Right lung (tissue), 5 donors: ENCODE results near the gene SLIT2. TPM values are rescaled to one million over a fixed set of nuclear protein-coding genes. Genes with fewer than 3 reads are reported as not detected.

Experiments
- DNase-seq, 2 donors: peaks; one replicate each; pipeline ENCODE4 v3.0.0-alpha.2; 2013
- polyA plus RNA-seq, 5 donors: library from polyadenylated mRNA; unstranded; fragments of 120-200 nt; gene quantifications; one replicate each; pipeline versions ENCODE4 v1.2.1 to v1.2.3, GENCODE V29; 2013; ENCODE audit warnings: inconsistent platforms in 1 of 5, low replicate concordance in 1 of 5; ENCODE audit not compliant: insufficient read length in 5 of 5, insufficient read depth in 1 of 5

Gene SLIT2
- polyA plus RNA-seq, 5 donors, result 112 to 171 (median 154) TPM

- no peak for DNase-seq
Measured at GRCh38 chr4:20298986-20299385, 47.3 kb downstream of the SLIT2 start.

- DNase-seq, result peak in 1 of 2 donors; percentile 30
Measured at GRCh38 chr4:20299515-20299914, 47.8 kb downstream of the SLIT2 start.

- DNase-seq, result no peak
Measured at GRCh38 chr4:20301161-20301560, 49.5 kb downstream of the SLIT2 start.
